ENCODE data around the gene KCNJ4. TPM values are rescaled to one million over a fixed set of nuclear protein-coding genes. Genes with fewer than 3 reads are reported as not detected.

Gene KCNJ4
- total RNA-seq, 4 donors from 2014 or later: 0.28 to 0.84 TPM; not detected in 2

DNA sequence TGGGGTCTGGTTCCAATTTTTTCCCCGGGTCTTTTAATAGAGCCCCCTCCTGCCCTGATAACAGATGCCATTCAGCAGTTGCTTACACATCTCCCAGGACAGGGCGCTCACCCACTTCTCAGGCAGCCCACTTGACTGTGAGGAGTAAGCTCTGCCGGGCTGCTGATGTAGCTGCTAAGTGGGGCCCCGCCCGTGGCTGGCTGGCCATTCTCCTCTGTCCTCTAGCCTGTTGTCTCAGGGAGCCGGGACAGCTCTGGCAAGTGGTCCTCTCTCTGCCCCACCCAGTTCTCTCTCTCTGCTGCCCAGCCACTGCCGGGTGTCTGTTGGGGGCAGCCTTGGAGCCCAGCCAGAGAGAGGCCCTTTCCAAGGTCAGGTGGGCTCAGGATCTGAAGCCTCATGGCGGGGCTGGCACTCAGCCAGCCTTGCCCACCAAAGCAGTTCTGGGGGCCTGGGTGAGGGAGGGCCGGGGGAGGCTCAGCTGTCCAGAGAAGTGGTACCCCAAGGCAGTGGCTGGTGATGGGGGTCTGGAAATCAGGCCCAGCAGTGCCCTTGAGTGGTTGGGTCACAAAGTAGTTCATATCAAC, 8.9 kb downstream of the KCNJ4 start:
- TF ChIP-seq, protein P1, sequence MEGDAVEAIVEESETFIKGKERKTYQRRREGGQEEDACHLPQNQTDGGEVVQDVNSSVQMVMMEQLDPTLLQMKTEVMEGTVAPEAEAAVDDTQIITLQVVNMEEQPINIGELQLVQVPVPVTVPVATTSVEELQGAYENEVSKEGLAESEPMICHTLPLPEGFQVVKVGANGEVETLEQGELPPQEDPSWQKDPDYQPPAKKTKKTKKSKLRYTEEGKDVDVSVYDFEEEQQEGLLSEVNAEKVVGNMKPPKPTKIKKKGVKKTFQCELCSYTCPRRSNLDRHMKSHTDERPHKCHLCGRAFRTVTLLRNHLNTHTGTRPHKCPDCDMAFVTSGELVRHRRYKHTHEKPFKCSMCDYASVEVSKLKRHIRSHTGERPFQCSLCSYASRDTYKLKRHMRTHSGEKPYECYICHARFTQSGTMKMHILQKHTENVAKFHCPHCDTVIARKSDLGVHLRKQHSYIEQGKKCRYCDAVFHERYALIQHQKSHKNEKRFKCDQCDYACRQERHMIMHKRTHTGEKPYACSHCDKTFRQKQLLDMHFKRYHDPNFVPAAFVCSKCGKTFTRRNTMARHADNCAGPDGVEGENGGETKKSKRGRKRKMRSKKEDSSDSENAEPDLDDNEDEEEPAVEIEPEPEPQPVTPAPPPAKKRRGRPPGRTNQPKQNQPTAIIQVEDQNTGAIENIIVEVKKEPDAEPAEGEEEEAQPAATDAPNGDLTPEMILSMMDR (IDR thresholded peaks at IDR 0.05): no peak
- ATAC-seq (ENCODE audit: low FRiP score): no peak
- DNase-seq (ENCODE audit: low spot score): no peak

DNA sequence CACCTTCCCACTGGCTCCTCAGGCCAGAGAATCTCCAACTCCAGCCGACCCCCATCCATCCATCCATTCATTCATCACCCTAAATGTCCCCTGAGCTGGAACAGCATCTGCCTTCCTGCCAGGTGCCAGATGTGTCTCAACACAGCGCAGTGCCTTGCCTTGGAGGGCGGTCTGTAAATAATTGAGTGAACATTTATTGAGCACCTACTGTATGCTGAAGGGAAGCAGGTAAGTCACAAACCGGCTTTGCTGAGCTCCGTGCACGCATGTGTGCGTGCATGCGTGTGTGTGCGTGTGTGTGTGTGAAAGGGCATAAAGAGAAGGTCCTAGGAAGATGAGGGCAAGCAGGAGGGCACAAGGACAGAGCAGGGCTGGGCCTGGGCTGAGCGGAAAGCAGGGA, 10.2 kb downstream of the KCNJ4 start:
- ATAC-seq (ENCODE audit: low FRiP score): no peak
- TF ChIP-seq, protein P1 (IDR thresholded peaks at IDR 0.05): no peak
- DNase-seq (ENCODE audit: low spot score): no peak

DNA sequence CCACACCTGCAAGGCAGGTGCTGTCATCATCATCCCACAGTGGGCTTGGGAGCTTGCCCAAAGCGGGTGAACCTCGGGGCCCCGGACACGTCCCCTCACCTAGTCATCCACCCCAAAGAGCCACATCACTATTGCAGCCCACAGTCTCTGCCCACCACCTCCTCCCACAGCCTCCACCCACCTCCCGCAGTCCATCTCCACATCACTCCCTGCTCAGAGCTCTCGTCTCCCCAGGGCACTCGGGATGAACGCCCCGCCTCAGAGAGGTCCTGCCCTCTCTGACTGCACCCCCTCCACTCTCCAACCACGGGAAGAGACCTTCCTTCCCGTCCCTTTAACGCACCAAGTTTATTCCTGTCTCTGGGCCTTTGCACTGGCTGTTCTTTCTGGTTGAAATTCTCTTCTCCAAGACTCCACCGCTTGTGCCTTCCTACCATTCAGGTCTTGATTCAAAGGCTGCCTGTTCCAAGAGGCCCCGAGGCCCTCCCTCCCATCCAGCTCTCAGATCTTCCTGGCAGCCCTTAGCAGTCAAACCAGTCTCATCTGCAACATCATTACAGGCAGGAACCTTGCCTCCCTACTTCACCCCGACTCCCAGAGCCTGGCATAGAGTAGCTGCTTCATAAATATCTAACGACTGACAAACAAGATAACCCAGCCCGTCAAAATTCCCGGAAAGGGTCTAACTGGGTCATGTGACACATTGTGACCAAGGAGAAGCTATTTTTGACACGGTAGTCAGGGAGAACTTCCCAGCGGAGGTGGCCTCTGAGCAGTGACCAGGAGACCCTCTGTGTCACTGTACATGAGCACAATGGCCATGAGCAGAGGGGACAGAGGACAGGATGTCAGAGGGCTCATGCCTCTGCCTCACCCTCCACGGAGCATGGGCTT, 11.1 kb downstream of the KCNJ4 start:
- ATAC-seq (ENCODE audit: low FRiP score): no peak
- DNase-seq (ENCODE audit: low spot score): no peak
- TF ChIP-seq, protein P1 (IDR thresholded peaks at IDR 0.05): no peak

DNA sequence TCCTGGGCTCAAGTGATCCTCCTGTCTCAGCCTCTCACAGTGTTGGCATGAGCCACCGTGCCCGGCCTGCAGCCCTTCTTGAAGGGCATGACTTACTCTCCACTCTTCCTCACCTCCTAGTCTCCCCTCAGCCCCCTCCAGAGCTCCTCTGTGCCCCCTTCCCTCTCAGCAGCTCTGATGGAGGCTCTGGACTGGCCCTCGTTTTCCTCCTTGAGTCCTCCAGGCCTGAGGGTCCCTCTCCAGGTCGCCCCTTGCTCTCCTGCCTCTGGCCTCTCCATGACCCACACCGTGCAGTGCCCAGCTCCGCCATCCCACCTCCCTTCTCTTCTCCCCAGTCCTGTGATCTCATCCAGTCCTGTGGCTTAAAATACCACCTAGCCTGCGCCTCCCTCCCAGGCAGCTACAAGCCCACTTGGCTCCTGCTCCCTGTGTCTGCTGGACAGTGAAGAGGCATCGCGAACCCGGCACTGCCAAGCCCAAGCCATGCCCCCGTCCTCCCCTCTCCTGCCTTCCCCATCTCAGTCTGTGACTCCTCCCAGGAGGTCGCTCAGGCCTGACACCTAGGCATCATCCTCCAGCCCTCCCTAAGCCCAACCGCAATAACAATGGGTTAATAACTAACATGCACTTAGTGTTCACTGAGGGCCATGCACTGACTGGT, 11.9 kb downstream of the KCNJ4 start:
- TF ChIP-seq, protein P1 (IDR thresholded peaks at IDR 0.05): no peak
- DNase-seq (ENCODE audit: low spot score): no peak
- ATAC-seq (ENCODE audit: low FRiP score): no peak

DNA sequence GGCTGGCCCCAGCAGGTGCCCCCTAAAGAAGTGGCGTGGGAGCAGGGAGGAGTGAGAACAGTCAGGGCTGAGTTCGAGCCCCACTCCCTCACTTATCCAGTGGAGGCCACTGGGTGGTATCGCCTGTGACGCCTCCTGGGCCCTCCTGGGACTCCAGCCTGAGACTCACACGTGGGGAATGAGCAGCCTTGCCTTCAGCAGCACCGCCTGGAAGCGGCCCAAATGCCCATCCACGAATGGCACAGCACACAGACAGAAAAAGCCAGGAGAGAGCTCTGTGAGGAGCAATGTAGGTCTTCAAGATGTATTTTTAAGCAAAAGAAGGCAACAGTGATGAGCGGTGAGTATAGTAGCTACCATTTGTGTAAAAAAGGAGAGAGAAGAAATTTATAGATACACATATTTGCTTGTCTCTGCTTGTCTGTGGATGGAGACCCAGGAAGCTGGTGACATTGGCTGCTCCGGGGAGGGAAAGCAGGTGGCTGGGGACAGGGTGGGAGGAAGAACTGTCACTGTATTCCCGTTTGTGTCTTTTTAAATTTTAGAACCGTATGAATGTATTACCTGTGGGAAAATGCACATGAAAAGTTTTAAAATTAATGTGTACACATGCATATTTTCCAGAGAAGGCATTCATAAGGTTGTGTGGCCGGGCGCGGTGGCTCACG, 13.2 kb downstream of the KCNJ4 start:
- no peak for ATAC-seq (ENCODE audit: low FRiP score)
- TF ChIP-seq, protein P1 (IDR thresholded peaks at IDR 0.05): no peak
- no peak for DNase-seq (ENCODE audit: low spot score)

DNA sequence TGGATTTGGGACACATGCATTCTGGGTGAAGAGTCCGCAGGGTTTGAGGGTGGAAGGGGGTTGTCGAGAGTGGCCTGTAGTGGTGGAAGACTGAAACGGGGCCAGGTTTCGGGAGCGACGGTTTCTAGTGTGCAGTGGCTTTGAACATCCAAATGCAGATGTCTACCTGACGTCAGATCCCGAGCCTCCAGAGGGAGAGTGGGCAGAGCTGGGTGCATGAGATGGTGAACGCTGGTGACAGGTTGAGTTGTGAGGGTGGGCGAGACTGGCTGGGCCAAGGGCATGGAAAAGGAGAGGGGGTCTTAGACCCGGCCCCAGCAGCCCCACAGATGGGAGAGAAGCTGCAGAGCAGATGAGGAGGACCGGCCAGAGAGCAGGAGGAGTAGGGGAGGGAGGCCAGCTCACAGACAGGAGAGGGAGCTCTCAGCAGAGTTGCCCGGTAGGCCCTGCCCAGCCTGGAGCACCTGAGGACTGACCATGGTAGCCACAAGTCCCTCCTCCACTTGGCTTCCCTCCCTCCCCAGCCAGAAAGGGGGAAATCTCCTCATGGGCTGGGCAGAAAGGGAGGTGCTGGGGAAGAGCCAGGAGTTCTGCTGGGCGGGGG, 14.2 kb downstream of the KCNJ4 start:
- TF ChIP-seq, protein P1 (IDR thresholded peaks at IDR 0.05): no peak
- DNase-seq (ENCODE audit: low spot score) (no peak), ATAC-seq (ENCODE audit: low FRiP score) (no peak)
